Daoy (cell line): ENCODE measurements around the gene DNPEP. TPM values are rescaled to one million over a fixed set of nuclear protein-coding genes. Genes with fewer than 3 reads are reported as not detected.

Source experiments
- DNase-seq: peaks from one replicate; pipeline ENCODE4 v3.0.0-alpha.2; 2015; ENCODE audit warnings: low read depth
- total RNA-seq: library from RNA; depleted of rRNA; stranded (reverse); fragments of >200 nt; shearing (Covaris generic); gene quantifications from 2 replicates; pipeline ENCODE4 v1.2.3, GENCODE V29; 2014; rRNA removed

DNPEP gene
- 72.1 and 94.6 TPM in 2 replicates for total RNA-seq

DNA sequence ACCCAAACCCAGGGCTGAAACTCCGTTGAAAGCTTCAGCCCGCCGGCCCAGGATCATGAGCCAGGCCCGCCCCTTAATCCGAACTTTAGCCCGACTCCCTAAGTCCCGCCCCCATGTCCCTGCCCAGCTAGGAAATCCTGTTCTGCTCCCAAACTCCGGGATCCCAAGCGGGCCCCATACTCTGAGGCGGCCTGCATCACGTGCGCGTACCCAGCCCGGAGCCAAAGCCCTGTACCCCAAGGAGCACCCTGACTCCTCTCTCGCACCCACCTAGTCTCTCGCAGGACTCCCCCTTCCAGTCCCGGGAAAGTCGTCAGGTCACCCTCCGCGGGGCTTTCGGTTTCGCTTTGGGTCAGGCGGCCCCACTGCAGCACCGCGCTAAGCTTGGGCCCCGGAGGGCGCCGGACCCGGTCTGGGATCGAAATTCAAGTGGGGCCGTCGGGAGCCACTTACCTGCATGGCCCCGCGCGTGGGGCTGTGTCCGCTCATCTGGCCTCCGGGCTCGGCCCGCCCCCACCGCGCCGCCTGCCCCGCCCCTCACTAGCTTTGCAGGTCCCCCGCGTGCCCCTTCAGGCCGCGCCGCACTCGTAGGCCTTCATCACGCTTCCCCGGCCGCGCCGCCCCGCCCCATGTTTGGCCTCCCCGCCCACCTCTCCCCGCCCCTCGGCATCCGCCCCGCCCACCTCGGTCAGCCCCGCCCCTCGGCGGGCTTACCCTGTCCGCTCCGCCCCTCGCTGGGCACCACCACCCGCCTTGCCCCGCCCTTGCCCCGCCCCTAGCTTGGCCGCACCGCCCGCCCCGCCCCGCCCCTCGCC is at the start of gene DNPEP:
Gene DNPEP (minus strand): TSS at position 607 of the 815 bp plus-strand sequence. CDS start 118 bp downstream, at position 489.
- peak; percentile 91 for DNase-seq

DNA sequence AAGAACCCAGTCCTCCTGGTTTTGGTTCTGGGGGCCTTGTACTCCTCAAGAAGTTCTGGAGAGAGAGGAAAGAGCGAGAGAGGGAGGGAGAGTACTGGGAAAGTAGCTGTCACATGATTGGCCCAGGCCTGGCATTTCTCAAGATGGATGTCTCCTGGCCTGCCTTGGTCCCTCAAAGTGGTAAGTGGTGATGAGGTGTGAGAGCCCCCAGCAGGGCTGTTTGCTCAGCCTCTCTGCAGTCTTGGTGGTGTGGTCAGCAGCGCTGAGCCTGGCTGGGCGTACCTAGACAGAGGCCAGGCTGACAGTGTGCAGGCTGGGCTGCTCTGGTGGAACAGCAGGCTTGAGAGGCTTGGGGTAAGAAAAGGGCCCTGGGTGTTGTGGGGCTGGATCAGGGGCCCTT is 49.4 kb upstream of the DNPEP start:
- no peak for DNase-seq

DNA sequence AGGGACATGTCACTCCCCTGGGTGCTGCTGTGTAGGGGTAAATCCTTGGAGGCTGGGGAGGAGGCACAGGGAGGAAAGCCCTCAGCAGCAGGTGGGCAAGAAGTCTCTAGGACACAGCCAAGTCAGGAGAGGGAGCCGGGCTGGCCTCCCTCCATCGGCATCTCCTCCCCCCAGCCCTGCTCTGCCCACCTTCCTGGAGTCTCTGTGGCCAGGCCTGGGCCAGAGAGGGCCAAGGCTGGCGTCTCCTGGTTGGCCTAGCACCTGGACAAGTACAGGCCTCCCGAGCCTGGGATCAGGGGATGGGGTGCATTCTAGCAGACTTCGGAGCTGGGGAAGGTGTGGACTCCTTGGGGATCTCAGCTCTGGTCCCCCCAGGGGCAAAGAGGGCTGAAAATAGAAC is 48.8 kb upstream of the DNPEP start:
- DNase-seq, result no peak

DNA sequence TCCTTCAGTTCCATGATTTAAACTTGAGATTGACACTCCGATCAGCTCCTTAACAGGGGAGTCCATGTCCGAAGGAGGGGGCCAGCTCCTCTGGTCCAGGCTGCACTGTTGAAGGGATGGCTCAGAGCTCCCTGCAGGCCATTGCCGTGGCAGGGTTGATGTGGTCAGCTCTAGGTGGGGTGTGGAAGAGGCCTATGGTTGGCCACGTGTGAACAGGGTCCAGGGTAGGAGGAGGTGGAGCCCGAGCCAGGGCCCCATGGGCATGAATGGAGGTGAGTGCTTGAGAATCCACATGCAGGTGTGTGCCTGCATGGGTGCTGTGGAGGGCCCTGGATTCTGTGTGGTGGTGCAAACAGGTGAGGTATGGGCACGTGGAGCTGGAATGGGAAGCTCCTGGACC is 48.0 kb upstream of the DNPEP start:
- DNase-seq, result no peak

DNA sequence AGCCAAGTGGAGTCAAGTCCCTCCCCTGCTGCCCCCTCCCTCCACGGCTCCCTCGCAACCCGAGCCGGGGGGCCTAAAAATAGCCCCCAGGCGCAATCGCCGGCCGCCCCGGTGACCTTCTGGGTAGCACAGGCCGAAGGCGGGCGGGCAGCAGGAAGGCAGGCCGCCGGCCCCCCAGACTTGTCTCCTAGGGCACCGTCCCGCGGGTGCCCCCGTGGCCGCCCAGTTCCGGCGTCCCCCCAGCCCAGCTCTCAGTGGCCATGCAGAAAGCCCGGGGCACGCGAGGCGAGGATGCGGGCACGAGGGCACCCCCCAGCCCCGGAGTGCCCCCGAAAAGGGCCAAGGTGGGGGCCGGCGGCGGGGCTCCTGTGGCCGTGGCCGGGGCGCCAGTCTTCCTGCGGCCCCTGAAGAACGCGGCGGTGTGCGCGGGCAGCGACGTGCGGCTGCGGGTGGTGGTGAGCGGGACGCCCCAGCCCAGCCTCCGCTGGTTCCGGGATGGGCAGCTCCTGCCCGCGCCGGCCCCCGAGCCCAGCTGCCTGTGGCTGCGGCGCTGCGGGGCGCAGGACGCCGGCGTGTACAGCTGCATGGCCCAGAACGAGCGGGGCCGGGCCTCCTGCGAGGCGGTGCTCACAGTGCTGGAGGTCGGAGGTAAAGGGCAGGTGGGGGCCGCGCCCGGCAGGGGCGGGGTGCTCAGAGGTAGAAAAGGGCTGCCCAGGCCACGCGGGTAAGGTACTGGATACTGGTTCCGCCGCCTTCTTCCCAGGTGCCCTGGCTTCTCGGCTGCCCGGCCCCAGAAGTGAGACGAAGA is 47.2 kb upstream of the DNPEP start, which contains the start of gene SPEG:
Gene SPEG (plus strand): TSS at position 126 of the 808 bp plus-strand sequence. CDS start 135 bp downstream, at position 261.
- DNase-seq, result no peak

DNA sequence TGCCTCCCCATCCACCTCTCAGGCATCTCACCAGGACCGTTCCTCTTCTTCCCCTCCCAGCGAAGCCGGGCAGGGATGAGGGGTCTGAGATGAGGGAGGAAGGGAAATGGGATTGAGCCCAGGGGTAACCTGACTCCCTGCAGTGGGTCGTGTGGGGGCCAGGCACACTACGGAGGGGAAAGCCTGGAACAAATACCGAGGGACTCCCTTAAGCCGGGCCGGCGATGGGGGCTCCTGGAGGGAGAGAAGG is 46.7 kb upstream of the DNPEP start:
- DNase-seq, result no peak

DNA sequence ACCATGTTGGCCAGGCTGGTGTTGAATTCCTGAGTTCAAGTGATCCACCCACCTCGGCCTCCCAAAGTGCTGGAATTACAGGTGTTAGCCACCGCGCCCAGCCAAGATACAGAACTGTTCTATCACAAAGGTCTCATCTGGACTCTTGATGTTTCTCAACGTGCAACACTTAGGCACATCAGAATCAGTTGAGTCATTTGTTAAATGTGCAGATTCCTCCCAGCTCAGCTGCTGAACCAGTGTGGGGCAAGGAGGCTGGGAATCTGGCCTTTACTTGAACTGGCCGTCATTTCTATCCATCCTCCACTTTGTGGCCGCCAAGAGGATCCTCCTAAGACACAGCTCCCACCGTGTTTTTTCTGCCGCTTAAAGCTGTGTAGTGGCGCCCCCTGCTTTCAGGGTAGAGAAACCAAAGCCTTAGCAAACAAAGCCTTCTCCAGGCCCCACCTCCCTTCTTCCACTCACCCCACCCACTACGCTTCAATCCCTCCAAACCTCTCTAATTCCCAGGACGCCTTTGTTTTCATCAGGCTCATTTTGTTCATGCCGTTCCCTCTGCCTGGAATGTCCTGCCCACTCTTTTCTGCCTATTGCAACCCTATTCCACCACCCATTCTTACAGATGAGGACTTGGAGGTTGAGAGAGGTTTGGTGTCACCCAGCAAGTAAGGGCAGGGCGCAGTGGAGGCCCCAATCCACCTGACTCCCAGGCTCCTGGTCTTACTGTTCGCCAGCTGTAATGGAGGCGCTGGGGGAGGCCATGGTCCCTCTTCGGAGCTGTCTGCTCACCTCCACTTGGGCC is 46.2 kb upstream of the DNPEP start:
- peak; percentile 26 for DNase-seq

DNA sequence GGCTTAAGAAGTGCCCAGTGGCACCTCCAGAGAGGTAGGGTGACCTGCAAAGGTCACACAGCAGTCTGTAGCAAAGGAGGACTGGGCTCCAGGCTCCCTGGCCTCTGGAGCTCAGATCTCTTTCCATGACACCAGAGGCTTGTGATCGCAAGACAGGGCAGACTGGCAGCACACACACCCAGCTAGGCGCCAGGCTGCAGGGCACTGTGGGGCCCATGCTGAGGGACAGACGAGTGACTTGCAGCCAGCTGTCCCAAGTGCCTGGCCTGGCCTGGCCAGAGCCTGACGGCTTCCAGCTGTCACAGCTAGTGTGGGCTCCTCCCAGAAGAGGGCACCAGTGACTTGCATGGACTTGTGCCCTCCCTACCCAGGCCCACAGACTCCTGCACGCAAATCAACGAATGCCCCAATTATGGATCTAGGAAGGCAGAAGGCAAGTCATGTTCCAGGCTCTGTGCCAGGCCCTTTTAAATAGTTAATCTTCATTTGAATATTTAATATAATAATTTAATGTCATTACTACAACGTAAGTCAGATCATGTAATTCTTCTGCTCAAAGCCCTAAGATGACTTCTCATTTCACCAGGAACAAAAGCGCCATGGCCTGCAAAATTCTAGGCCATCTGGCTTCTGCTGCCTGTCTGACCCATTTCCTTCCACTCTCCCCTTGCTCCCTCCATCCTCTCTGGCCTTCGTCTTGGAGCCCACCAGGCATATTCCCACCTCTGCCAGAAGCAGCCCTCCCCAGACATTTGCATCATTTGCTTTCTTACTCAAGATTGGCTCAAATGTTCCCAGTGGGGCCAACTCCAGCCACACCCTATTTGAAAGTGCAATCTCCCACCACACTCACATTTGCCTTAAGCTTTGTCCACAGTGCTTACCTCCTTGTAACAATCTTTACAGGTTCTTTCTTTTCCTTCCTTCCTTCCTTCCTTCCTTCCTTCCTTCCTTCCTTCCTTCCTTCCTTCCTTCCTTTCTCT is 43.2 kb upstream of the DNPEP start:
- peak; percentile 39 for DNase-seq

DNA sequence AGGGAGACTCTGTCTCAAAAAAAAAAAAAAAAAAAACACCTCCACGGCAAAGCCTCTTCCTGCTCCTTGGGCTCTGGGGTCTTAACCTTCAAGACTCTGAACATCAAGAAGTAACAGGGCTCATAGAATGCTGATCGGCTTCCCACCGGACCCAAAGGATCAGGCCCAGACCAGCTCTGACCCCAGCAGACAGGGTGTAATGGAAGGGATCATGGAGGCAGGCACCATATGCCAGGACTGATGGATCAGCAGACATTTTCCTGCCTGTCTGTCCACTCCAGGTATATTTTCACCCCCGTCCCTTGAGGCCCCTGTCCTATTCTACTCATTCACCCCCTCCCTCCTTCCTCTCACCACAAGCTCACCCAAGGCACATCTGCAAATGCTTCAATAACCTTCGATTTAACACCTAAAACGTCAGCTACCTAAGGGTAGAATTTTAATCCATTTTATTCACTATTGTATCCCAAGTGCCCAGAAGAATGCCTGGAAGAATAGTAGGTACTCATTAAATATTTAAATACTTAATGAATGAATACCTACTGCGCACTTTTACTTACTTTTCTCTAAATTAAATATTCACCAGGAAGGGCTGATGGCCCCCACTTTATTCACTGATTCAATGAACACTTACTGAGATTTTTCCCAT is 42.4 kb upstream of the DNPEP start:
- no peak for DNase-seq

DNA sequence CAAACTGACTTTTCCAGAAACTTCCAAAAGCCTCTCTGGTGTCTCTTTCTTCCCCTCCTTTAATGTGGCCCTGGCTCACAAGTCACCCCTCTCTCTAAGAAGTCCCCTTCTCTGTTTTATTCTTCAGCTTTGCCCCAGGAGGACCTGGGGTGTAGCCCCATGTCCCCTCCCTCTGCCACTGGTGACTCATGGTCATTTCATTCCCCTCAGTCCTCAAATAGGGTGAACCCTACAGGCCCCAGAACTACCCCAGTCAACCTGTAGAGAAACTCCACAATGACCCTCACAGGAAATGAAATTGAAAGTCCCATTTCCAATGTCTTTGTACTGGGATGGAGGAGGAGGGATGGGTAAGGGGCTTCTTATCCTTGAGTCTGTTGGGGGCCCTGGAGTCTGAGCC is 40.8 kb upstream of the DNPEP start:
- DNase-seq, result no peak

DNA sequence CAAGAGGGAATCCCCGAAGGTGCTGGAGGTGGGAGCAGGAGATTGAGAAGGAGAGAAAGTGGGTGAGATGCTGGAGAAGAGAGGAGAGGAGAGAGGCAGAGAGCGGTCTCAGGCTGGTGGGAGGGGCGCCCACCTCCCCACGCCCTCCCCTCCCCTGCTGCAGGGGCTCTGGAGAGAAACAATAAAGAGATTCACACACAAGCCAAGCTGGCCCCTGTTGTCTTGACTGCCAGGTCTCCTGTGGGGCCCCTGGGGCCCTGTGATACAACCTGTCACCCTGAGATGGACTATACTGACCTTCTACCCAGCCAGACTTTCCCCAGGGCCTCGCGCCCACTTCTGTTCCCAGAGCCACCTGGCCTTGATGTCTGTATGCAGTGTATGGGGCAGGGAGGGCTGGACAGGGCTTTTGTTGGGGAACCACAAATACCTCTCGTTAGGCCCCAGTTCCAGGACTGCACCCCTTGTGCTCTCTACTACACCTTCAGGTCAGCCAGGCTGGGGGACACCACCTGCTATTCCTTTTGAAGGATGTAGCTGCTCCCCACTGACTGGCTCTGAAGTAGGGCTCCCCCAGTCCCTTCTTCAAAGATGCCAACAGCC is 38.9 kb upstream of the DNPEP start:
- DNase-seq, result no peak

DNA sequence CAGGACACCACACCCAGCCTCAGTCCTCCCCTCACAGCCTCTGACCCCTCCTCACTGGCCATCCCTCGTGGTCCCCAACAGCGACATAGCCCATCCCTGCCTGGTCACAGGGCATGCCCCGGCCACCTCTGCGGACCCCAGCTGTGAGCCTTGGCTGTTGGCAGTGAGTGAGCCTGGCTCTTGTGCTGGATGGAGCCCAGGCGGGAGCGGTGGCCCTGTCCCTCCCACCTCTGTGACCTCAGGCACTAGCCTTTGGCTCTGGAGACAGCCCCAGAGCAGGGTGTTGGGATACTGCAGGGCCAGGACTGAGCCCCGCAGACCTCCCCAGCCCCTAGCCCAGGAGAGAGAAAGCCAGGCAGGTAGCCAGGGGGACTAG is 38.3 kb upstream of the DNPEP start:
- no peak for DNase-seq

DNA sequence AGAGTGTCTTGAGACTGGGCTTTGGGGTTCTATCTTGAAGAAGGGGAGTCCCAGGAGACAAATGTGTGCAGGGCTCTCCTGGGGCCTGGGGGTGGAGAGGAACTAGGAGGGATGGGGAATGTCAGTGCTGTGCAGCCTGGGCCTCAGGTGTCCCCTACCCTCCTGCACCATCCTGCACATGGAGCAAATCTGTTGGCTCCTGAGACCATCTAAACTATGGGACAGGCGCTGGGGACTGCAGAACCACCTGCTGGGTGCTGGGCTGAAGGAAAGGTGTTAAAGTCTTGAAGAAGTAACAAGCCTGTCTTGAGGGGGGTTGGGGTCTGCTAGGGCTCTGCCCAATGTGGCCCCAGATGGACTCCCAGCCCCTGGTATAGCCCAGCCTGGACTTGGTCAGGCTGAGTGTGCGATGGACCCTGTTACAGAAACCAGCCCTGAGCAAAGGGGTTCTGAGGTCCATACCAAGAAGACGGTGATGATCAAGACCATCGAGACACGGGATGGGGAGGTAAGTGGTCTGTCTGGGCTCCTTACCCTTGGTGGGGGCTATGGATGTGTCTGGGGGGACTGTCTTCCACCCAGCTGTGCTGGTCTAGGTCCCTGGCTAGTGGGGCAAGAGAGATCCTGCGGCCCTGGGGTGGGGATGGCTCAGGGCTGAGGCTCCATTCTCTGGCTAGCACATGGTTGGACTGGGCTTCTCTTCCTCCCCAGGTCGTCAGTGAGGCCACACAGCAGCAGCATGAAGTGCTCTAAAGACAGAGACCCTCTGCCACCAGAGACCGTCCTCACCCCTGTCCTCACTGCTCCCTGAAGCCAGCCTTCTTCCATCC is 37.7 kb upstream of the DNPEP start:
- DNase-seq, result no peak

DNA sequence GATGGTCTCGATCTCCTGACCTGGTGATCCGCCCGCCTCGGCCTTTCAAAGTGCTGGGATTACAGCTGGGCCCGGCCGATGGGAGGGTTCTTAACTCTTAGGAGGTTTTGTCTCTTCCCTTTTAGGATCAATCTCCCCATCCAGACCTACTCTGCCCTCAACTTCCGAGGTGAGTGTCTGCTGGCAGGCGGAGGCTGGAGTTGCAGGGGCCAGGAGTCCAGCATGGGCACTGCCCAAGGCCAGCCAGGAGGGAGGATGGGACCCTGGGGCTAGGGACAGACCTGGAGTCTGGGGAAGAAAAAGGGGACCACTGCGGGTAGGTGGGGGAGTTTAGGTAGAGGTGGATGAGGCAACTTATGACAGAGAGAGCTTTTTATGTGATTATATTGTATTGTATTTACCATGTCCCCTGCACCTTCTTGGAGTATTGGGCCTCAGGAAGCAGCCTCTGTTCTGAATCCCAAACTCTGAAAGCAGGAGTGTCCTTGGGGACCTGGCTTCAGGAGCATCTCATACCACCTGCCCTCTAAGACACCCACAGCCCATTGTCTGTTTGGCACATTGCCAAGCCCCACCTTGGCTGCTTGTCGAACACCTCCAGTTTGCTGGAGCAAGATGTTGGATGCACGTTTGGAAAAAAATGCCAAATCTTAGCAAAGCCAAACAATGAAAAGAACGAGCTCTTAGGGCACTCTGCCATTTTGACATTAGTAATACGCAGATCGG is 36.1 kb upstream of the DNPEP start:
- no peak for DNase-seq

DNA sequence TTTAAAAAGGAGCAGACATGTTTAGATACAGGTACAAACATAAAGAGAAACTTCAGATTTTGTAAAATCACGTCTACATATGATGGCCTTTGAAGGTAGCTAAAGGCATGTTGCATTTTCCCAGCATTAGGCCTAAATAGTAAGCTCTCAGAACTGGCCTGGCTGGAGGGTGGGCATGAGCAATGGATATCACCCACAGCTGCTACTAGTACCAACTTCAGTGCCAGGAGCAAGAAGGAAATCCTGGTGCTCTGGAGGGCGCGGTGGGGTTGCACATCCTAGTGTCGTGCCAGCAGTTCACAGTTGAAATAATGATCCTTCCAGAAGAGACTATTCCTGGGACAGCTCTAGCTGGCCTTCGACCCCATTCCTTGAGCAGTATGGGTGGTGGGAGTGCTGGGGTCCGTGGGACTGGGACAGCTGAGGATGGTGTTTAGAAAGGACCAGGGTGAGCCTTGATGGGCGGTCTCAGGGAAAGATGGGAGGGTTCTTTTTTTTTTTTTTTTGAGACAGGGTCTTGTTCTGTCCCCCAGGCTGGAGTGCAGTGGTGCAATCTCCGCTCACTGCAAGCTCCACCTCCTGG is 35.3 kb upstream of the DNPEP start:
- no peak for DNase-seq

DNA sequence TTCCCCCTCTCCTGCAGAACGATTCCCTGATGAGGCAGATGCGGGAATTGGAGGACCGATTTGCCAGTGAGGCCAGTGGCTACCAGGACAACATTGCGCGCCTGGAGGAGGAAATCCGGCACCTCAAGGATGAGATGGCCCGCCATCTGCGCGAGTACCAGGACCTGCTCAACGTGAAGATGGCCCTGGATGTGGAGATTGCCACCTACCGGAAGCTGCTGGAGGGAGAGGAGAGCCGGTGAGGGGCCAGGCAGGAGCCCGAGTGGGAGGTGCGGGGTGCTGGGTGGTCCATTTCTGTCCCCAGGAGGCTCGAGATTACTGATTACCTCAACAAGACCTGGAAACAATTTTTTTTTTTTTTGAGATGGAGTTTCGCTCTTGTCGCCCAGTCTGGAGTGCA is 33.6 kb upstream of the DNPEP start:
- DNase-seq, result no peak

DNA sequence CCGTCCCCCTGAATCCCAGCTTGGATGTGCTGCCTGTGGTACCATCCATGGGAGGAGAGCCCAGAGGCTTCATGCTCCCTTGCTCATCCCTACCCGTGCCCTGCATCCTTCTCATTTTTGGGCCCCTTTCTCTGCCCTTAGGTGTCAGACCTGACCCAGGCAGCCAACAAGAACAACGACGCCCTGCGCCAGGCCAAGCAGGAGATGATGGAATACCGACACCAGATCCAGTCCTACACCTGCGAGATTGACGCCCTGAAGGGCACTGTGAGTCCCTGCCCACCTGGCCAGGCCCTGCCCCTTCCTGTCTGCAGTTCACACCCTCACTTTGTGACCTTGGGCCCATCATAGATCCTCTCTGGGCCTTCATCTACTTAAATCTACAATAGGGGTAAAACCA is 33.0 kb upstream of the DNPEP start:
- no peak for DNase-seq
